Hepatic stellate cell (primary cell): ENCODE measurements around the gene KIF26A.

Experiments used
- DNase-seq: peaks from one replicate; pipeline ENCODE4 v3.0.0; 2011; ENCODE audit warnings: low spot score

Gene KIF26A

DNA sequence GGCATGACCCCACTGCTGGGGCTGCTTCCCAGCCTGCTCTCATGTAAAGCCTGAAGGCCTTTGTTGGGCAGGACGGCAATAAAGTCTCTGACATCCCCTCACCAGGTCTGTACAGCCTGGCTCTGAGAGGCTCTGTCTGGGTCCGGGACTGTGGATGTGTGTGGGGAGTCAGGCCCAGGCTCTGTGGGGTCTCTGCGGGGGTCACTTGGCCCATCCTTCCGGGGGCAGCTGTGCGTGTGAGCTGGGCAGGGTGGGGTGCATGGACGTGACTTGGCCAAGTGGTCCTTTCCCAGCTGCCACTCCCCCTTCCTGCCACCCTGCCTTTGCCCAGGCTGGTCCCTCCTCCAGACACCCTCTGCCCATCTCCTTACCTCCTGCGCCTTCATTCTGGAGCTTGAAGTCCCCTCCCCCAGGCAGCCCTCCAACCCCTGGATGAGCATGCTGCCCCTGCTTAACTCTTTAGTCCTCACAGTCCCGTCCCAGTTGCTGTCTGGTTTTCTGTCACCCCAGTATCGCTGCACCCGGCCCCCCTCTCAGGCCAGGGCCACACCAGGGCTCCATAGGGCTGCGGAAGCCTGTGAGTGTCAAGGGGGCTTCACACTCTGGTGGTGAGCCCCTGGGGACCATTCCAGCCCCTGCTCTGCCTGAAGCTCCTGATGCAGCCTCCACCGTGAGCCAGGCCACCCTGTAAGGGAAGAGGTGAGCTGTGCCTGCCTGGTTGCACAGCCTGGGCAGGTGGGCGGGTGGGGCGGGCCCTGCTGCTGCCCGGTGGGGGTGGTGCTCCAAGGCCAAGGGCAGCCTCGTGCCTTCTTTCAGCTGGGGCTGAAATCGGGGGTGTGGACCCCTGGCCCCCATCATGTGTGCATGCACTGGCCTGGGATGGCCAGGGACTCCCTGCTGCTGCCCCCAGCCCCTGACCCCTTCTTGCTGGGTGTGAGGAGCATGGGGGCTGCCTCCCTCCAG is 25.5 kb upstream of the KIF26A start:
- DNase-seq = no peak

GRCh38 chr14:104113631-104114420 is 24.6 kb upstream of the KIF26A start:
- DNase-seq = no peak

DNA sequence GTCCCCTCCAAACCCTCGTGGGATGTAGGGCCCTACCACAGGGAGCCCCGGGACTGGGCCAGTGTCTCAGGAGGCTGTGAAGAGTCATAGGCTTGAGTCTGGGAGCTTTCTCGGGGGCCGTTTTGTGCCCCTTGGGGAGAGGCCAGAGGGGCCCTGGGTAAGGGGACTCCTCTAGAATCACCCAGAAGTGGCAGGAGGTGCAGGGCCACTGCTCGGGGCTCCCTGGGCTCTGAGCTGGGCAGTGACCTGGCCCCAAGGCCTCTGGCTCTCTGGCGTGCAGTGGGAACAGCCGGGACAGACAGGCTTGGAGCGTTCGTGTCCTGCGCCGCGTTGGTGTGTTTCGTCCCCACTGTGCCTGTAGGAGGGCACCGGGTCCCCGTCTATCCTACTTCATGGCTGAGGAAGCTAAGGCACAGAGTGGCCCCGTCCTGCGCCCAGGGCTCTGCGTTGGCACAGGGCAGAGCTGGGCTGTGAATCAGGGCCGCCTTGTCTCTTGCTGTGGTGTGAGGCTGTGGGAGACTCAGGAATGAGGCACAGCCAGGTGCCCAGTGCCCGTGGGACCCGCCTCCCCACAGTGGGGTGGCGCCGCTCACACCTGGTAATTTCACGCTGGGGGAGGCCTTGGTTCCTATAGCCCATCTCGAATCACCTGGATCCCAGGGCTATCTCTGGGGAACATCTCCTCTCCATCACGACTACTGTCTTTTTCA is 23.8 kb upstream of the KIF26A start:
- no peak for DNase-seq

DNA sequence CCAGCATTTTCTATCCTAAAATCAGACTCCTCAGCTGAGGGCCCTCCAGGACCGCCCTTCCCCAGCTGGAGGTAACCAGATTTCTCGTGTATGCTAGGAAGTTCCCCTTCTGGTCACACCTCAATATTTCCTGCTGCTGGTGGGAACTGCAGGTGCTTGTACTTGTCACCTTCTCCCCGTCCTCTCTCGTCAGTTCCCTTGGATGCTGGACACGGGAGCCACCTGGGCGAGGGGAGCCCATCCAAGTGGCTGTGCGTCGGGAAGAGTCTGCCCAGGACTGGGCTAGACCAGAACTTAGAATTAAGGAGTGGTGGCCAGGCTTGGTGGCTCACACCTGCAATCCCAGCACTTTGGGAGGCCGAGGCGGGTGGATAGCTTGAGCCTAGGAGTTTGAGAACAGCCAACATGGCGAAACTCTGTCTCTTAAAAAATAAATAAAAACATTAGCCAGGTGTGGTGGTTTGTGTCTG is 23.2 kb upstream of the KIF26A start:
- DNase-seq = no peak

- no peak for DNase-seq
These were observed 22.6 kb upstream of the KIF26A start for GRCh38 chr14:104115691-104116287.

- no peak for DNase-seq
These were observed 22.1 kb upstream of the KIF26A start for GRCh38 chr14:104116288-104116755.

- no peak for DNase-seq
These were observed 21.5 kb upstream of the KIF26A start for GRCh38 chr14:104116756-104117340.

GRCh38 chr14:104117341-104118005 is 20.9 kb upstream of the KIF26A start:
- no peak for DNase-seq

DNA sequence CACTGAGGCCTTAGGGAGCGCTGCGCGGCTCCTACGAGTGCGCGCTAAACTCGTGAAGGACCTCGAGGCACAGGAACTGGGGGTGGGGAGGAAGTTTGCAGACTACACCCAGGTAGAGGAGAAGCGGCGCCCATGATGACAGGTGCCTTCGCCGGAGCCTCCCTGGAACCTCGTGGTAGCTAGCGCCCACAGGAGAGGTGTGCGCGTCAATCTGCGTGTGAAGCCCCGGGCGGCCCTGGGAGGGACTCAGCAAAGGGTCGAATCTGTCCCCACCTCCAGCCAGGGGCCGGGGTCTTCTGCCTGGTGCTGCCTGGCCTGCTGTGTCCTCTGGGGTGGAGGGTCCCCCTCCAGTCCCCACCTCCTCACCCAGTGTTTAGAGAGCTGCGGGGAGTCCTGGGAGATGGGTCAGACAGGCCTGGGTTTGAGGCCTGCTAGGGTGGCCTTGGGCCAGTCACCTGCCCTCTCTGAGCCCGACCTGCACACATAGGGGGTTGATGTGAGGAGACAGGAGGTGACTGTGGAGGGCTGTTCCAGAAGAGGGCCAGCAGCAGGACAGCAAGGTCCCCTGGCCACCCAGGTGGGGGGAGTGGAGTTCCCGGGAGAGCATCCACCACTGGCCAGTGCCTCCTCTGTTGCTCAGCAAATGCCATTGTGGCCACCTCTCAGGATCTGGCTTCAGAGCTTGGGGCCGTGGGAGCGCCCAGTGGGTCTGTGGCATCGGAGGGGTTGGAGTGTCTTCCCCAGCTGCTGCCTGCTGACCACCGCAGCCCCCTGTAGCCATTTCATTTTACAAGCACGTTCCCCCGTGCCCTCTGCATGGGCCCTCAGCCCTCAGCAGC is 20.2 kb upstream of the KIF26A start:
- no peak for DNase-seq

DNA sequence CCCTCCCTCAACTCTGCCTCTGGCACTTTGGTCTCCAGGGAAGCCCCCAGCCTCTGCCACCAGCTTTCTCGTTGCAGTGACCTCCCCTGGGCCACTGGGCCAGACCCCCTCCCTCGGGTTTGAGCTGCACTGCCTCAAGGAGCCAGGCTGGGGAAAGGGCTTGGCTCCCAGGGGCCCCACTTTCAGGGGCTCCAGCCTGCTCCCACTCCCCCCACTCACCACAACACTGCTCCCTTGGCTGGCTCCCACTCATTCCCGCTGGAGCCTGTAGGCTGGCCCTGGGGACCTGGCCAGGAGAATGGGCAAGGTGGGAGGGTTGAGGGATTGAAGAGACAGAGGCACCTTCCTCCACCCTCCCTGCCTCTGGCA is 19.3 kb upstream of the KIF26A start:
- DNase-seq = no peak

- DNase-seq = no peak
These were observed 18.7 kb upstream of the KIF26A start for GRCh38 chr14:104119488-104120251.

- DNase-seq = no peak
These were observed 18.1 kb upstream of the KIF26A start for GRCh38 chr14:104120281-104120741.

- no peak for DNase-seq
These were observed 17.2 kb upstream of the KIF26A start for GRCh38 chr14:104121142-104121541.

- no peak for DNase-seq
These were observed 14.5 kb upstream of the KIF26A start for GRCh38 chr14:104123879-104124278.

- DNase-seq = no peak
These were observed 13.4 kb upstream of the KIF26A start for GRCh38 chr14:104125011-104125410.

GRCh38 chr14:104126753-104127152 is 11.6 kb upstream of the KIF26A start:
- no peak for DNase-seq

GRCh38 chr14:104128981-104129380 is 9.4 kb upstream of the KIF26A start:
- DNase-seq = no peak

DNA sequence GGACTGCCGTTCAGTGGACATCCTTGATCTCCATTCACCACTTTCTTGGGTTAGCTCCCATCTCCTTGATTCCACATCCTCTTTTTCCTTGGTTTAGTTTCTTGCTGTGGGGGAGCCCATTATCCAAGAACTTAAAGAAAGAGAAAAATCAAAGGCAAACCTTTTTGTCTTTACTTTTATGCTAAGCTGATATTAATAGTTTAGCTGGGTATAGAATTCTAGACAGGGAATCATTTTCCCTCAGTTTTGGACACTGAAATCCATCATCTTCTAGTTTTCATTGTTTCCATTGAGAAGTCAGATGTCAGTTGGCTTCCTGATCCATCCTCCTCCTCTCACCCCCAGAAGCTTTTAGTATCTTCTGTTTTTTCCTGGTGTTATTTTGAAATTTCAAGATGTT is 8.8 kb upstream of the KIF26A start:
- DNase-seq = no peak
